Medulla oblongata (tissue), 1 donor: Measurements from ENCODE around the gene TRIM31.
"Not testable (repeated sequence)": the region's sequence is repeated elsewhere in the genome, so short reads cannot be mapped to it uniquely, and the experiment has no call there.

ENCODE experiments used
- DNase-seq: peaks from one replicate; pipeline ENCODE4 v3.0.0-alpha.2; 2015; ENCODE audit errors: extremely low spot score

The TRIM31 gene

DNA sequence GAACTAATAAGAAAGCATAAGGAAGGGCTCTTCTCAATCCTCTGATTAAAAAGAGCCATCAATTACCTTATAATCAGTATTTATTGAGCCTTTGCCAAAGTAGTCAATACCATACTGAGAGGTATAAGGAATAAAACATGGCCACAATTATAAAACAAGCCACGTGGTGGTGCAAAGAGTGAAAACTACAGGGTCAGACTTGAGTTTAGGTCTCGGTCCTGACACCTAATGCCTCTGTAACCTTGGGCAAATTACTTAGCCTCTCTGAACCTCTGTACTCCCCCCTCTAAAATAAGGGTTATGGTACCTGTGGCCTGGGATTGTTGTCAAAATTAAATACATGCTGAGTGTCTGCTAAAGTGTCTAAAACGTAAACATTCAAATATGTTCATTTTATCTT, 36.3 kb upstream of the TRIM31 start:
- DNase-seq, result no peak

DNA sequence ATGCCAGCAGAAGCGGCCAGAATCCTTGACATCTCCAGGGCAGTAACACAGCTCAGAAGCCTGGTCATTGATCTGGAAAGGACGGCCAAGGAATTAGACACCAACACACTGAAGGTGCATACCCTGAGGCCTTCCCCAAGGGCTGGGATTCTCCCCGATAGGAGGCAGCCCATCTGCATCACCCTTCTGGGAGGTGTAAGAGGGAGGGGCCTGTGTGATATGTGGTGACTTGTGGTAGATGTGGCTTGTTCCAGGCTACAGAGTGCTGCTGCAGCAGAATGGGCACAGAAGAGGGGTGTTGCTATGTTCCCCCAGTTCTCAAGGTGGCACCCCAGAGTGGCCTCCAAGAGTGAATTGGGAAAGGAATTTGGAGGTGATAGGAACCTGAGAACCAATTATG, 34.2 kb upstream of the TRIM31 start:
- DNase-seq, result no peak

- DNase-seq, result no peak
Measured at GRCh38 chr6:30145818-30146217, 32.9 kb upstream of the TRIM31 start.

DNA sequence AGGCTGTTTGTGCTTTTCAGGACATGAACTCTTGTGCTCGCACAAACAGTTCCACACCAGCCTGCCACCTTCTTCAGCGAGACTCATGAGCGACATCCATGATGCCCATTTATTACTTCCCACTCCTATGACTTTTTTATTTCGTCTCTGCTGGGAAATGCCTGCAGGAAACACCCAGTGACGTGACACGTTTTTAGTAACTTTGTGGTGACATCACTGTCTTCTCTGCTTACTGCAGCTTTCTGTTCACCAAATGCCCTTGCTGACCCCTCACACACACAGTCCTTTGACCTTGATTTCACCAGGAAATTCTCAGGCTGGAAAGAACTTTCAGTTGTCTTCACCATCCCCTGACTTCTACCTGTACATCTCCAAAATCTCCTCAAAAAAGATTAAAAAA, 31.9 kb upstream of the TRIM31 start:
- DNase-seq, result no peak

DNA sequence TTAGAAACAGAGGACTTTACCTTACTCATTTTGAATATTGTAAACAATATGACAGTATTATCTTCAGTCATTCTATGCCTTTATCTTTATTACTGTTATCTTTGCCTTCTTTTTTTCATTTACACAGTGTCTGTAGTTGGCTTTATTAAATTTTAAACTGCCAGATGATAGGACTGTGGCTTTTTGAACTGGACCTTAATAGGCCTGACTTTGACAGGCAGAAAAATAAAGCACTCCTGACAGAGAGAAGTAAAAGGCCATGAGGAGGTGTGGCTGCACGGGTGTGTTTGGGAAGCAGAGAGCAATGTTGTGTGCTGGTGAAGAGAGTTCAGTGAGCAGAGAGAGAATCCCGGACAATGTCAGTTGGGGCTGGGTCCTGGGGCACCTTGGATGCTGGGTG, 30.9 kb upstream of the TRIM31 start:
- no peak for DNase-seq

- no peak for DNase-seq
Measured at GRCh38 chr6:30142665-30143064, 29.8 kb upstream of the TRIM31 start.

DNA sequence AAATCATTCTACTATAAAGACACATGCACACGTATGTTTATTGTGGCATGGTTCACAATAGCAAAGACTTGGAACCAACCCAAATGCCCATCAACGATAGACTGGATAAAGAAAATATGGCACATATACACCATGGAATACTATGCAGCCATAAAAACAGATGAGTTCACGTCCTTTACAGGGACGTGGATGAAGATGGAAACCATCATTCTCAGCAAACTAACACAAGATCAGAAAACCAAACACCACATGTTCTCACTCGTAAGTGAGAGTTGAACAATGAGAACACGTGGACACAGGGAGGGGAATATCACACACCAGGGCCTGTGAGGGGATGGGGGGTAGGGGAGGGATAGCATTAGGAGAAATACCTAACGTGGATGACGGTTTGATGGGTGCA, 27.4 kb upstream of the TRIM31 start:
- not testable (repeated sequence) for DNase-seq

- no peak for DNase-seq
Measured at GRCh38 chr6:30136570-30137286, 23.8 kb upstream of the TRIM31 start.

DNA sequence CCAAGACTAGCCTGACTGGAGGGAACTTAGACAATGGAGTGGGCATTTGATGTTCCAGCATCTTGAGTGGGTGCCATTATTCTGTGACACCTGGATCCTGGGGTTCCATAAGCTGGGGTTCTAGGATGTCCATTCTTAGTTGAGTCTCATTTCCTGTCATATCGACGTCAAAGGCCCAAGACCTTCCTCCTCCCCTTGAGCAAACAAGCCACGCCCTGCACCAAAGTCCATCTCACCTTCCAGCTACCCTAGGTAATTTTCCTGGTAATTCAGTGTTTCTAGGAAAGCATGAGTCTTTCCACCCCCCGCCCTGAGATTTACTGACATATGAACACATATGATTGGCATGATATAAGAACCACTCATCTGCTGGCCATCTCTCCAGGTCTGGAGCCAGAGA, 22.9 kb upstream of the TRIM31 start, which contains the start of gene TRIM40:
TRIM40 (plus strand) TSS at position 384 of the 400 bp plus-strand sequence. CDS start 897 bp downstream, outside the sequence.
- no peak for DNase-seq

GRCh38 chr6:30135147-30135546, 22.3 kb upstream of the TRIM31 start:
- DNase-seq, result no peak

GRCh38 chr6:30131947-30132497, 19.1 kb upstream of the TRIM31 start:
- DNase-seq, result no peak

DNA sequence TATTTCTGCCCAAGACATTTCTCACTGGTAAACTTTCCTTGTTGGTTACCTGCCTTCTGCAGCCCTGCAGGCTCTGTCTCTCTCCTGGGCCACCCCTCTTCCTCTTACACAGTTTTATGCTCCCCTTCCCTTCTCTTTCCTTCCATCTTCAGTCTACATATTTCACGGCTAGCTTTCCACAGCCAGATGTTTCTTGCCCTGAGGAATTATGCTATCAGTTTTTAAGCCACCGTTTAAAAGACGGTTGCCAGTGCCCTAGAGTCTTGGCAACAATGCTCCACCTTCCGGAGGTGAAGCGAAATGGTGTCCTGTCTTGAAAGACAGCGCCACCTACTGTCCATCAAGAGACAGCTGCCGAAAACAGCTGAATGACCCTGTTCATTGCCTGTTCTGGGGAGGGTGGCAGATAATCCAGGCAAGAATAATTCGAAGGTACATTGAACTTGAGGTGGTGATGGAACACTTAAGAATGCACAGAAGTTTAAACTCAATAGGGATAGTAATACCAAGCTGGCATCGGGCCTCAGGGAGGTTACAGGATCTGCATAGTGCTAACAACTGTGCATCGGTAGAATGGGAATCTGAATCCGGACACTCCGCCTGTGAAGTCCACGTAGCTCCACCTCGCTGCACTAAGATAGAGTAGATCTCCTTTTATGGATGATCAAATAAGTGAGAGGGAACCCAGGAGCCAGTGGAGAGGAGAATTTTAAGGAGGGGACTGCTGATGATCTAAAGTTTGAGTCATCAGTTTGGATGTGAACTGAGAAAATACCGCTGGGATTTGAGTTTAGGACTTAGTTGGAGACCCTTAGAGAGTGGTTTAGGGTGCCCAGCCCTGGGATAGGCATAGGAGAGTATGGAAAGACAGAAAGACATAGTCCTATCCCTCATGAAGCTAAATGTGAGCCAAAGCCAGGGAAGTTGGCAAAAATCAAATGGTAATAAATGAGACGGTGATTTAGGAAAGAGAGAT, 18.3 kb upstream of the TRIM31 start:
- DNase-seq, result peak; percentile 89

- DNase-seq, result no peak
Measured at GRCh38 chr6:30130179-30130679, 17.3 kb upstream of the TRIM31 start.

DNA sequence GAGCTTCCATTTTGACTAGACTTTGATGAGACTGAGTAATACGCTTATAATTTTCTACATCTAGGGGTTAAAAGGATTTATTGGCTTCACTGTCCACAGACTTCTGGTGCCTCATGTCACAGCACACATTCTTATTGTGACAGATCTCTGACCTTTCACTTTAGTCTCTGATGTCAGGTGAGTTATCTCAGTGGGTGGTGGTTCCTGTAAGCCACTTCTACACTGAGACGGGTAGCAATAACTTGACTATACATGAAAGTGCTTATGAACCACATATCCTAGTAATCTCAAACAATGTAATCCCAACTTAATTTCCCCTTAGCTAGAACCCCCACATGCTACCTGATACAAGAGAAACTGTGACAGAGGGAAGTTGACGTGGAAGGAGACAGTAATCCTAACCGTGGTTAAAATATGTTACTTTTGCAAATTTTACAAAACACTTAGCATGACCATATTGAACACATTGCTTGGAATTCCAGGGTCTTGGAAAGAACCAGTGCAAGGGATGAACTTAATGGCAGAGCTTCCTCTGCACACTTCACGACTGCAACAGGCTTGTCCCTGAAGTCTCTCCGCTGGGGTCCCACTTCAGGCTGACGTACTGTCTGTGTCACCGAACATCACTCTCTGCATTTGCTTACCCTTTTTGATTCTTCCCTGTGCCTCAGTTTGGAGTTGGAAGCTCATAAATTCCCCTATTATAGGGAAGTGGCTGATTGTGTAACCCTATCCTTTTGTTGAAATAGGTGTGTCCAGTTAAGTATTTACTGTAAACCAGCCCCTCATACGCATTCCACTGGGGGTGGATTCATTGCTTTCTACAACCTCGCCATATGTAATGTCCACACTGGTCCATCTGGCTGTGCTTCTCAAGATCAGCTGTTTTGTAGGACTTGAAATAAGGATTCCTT, 16.6 kb upstream of the TRIM31 start:
- DNase-seq, result no peak

GRCh38 chr6:30127238-30128093, 14.6 kb upstream of the TRIM31 start:
- DNase-seq, result no peak

GRCh38 chr6:30122515-30122914, 9.6 kb upstream of the TRIM31 start:
- no peak for DNase-seq

DNA sequence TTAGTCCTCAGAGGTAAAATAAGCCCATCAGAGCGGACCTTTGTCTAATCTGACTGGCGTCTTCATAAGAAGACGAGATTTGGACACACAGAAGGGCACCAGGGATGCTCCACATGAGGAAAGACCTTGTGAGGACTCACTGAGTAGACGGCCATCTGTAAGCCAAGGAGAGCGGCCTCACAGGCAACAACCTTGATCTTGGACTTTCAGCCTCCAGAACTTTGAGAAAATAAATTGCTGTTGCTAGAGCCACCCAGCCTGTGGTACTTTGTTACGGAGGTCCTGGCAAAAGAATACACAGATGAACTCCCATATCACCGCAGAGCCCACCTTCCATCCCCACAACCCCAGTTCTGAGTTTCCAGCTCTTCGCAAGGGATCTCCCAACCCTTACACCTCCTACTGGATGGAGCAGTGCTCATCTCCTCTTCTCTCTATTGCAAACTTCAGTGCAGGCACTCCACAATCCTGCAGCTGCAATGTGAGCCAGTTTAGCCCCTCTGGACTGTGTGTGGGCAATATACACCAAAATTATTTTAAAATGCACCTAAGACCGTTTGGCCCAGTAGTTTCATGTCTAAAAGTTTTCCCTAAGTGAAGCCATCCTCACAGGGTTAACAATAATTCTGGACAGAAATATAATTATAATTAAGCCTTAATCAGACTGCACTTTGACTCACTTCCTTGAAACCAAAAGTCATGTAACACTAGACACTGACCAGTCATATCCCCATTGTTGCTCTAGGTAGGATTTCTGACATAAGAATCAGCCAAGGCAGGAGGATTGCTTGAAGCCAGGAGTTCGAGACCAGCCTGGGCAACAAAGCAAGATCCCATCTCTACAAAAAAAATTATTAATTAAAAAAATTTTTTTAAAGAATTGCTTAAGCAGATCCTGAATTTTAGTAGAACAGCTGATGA, 8.8 kb upstream of the TRIM31 start:
- DNase-seq, result no peak

DNA sequence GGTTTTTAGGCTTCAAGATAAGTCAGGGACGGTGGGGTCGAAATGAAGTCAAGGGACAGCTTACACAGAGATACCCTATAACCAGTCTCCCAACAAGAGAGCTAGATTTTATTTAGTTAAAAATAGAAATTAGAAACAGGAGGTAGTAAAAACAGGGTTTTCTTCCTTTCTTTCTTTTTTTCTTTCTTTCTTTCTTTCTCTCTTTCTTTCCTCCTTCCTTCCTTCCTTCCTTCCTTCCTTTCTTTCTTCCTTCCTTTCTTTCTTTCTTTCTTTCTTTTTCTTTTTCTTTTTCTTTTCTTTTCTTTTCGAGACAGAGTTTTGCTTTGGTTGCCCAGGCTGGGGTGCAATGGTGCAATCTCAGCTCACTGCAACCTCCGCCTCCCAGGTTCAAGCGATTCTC, 5.8 kb upstream of the TRIM31 start:
- DNase-seq, result not testable (repeated sequence)

DNA sequence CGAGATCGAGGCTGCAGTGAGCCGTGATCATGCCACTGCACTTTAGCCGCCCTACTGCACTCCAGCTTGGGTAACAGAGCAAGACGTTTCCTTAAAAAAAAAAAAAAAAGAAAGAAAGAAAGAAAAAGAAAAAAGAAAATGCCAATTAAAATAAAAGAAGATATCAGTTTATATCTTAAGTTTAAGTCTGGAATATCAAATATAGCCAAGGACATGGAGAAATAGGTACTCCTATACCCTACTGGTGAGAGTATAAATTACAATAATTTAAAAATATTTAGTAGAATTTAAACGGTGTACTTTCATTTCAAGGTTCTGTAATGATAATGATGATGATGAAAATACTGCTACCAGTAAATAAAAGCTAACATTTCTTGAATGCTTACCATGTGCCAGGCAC, 3.8 kb upstream of the TRIM31 start:
- DNase-seq, result no peak
